HCT116 (cell line): Measurements from ENCODE around the gene NECTIN4.
"Not testable (repeated sequence)": the region's sequence is repeated elsewhere in the genome, so short reads cannot be mapped to it uniquely, and the experiment has no call there.

Experiments
- EZH2 ChIP-seq: fragments of 200-600 bp; sonication (generic); IDR thresholded peaks from 2 replicates; pipeline ENCODE4 v1.6.1; 2017; ENCODE audit warnings: antibody characterized with exemption, mixed run types
- POLR2A ChIP-seq: IDR thresholded peaks from 2 replicates; pipeline ENCODE4 v1.7.0; 2011; ENCODE audit warnings: borderline replicate concordance; ENCODE audit not compliant: insufficient read depth, insufficient read length; ENCODE audit errors: extremely low read depth
- POLR2AphosphoS5 ChIP-seq: IDR thresholded peaks from 2 replicates; pipeline ENCODE4 v1.6.1; 2011; ENCODE audit warnings: mild to moderate bottlenecking, low read depth, low read length, moderate library complexity
- RAD21 ChIP-seq: IDR thresholded peaks from 2 replicates; pipeline ENCODE4 v1.6.1; 2012; ENCODE audit warnings: low read depth, mild to moderate bottlenecking
- SIN3A ChIP-seq: IDR thresholded peaks from 2 replicates; pipeline ENCODE4 v1.6.1; 2012; ENCODE audit warnings: low read depth
- TF ChIP-seq, protein P1 (sequence below), 3 experiments: fragments of 200-600 bp in 1 of 3; sonication (generic) in 1 of 3; IDR thresholded peaks in 2 of 3; conservative IDR thresholded peaks in 1 of 3; 2 replicates each; pipeline ENCODE4 v1.5.1; 2012 to 2017; ENCODE audit warnings: low read depth in 2 of 3, low read length in 2 of 3, antibody characterized with exemption in 1 of 3, borderline replicate concordance in 1 of 3, control low read depth in 1 of 3, mild to moderate bottlenecking in 1 of 3, mixed read lengths in 1 of 3, mixed run types in 1 of 3, moderate library complexity in 1 of 3; ENCODE audit not compliant: insufficient read depth in 1 of 3

DNA sequence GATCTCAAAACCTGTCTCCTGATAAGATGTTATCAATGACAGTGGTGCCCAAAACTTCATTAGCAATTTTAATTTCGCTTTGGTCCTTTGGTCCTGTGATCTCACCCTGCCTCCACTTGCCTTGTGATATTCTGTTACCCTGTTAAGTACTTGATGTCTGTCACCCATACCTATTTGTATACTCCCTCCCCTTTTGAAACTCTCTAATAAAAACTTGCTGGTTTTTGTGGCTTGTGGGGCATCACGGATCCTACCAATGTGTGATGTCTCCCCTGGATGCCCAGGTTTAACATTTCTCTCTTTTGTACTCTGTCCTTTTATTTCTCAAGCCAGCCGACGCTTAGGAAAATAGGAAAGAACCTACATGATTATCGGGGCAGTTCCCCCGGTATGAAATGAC, 25.4 kb downstream of the NECTIN4 start:
- TF ChIP-seq, protein P1, sequence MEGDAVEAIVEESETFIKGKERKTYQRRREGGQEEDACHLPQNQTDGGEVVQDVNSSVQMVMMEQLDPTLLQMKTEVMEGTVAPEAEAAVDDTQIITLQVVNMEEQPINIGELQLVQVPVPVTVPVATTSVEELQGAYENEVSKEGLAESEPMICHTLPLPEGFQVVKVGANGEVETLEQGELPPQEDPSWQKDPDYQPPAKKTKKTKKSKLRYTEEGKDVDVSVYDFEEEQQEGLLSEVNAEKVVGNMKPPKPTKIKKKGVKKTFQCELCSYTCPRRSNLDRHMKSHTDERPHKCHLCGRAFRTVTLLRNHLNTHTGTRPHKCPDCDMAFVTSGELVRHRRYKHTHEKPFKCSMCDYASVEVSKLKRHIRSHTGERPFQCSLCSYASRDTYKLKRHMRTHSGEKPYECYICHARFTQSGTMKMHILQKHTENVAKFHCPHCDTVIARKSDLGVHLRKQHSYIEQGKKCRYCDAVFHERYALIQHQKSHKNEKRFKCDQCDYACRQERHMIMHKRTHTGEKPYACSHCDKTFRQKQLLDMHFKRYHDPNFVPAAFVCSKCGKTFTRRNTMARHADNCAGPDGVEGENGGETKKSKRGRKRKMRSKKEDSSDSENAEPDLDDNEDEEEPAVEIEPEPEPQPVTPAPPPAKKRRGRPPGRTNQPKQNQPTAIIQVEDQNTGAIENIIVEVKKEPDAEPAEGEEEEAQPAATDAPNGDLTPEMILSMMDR (IDR thresholded peaks at IDR 0.05 in 2 of 3, conservative IDR thresholded peaks at IDR 0.05 in 1 of 3; ENCODE audit: borderline replicate concordance in 1 of 3, insufficient read depth in 1 of 3, low read depth in 2 of 3, low read length in 2 of 3) = not testable (repeated sequence)
- not testable (repeated sequence) for TF ChIP-seq SIN3A, RAD21, POLR2A, POLR2AphosphoS5, EZH2
